ENCODE data around the gene KCTD4.
A peak's percentile ranks its signal among the peaks of the same experiment; 100 is the strongest.

The KCTD4 gene

DNA sequence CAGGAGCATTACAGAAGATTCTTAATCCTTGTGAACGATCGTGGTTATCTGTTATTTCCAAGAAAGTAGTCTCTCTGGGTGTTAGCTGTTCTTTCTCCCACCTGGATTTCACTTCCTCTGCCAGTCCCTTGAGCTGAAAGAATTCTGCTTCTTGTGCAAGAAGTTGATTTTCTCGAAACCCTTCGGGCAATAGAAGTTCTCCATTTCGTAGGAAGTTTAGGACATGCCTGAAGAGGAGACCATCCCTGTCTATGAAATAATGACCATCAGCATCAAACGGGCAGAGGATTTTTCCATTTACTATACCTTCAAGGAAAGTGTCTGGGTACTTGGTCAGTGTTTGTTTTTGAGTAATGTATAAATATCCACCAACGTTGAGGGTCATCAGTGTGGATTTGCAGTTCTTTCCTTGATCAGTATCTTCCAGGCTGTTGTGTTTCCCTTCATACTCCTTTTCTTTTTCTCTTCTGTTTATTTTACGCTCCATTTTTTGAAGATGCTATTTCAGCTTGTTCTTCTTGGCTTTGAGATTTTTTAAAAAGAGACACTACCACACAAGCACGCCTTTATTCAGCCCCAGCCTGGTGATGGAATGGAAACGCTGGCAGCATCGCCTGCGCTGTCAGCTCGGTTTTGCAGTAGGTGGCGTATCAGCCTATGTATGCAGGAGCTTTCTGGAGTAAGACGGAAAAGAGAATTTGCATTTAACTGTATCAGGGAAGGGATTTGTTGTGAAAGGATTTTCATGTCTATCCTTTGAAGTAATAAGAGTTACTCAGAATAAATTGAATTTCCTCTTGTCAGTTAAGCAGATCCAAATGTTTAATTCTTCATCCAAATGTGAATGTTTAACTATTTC lies 6.5 kb downstream of the KCTD4 start:
- TF ChIP-seq NFIC (IDR thresholded peaks at IDR 0.05) (no peak), RAD21 (IDR thresholded peaks at IDR 0.05; ENCODE audit: low read depth) (0 out of 2 replicates have a peak, but pooled peaks have one; percentile 13)

DNA sequence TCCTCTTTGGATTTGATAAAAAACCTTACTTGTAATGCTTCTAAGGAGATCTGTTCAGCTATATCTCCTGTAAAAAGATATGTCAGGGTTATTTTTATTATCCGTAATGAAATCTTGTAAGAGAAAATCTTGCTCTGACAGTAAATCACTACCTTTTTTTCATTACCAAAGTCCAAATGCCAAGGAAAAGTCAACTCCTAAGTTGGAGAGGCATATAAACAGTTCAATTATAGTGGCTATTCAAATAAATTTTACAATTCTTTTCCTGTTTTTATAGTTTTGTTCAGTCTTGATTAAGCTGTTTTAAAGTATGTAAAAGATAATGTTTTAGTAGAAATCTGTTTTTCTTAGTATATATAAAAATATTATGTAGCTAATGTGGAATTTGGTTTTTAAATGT lies 9.0 kb downstream of the KCTD4 start:
- TF ChIP-seq FOXM1 (IDR thresholded peaks at IDR 0.05; ENCODE audit: borderline replicate concordance, low read depth) (no peak), EGR1 (IDR thresholded peaks at IDR 0.05) (no peak), USF1 (IDR thresholded peaks at IDR 0.05) (no peak), NFIC (IDR thresholded peaks at IDR 0.05) (no peak), RAD21 (IDR thresholded peaks at IDR 0.05; ENCODE audit: low read depth) (no peak), TCF12 (IDR thresholded peaks at IDR 0.05; ENCODE audit: low read depth) (no peak), EP300 (IDR thresholded peaks at IDR 0.05; ENCODE audit: borderline replicate concordance) (no peak), TEAD4 (IDR thresholded peaks at IDR 0.05) (no peak), CEBPB (IDR thresholded peaks at IDR 0.05) (no peak), CREB1 (IDR thresholded peaks at IDR 0.05; ENCODE audit: low read depth) (no peak), REST (IDR thresholded peaks at IDR 0.05; ENCODE audit: low read depth) (no peak), ZBTB7A (IDR thresholded peaks at IDR 0.05; ENCODE audit: low read depth) (no peak)
- TF ChIP-seq, protein P1, sequence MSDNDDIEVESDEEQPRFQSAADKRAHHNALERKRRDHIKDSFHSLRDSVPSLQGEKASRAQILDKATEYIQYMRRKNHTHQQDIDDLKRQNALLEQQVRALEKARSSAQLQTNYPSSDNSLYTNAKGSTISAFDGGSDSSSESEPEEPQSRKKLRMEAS (IDR thresholded peaks at IDR 0.05) = no peak

DNA sequence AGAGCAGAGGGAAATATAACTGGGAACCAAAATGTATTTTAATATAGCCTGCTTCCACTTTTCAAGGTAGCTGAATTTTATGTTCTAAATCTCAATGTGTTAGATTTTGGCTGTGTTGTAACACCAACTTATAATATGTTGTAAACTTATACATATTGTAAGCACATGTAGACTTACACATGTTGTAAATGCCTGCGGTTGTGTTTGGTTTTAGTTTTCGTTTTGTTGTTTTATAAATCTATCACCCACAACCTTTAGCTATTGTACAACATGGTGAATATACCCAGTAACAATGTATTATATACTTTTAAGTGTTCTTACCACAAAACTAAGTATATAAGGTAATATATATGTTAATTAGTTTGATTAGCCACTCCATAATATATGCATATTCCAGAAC lies 15.6 kb downstream of the KCTD4 start:
- TF ChIP-seq, protein P1 (IDR thresholded peaks at IDR 0.05) = no peak
- TF ChIP-seq ZBTB7A (IDR thresholded peaks at IDR 0.05; ENCODE audit: low read depth) (no peak), FOXM1 (IDR thresholded peaks at IDR 0.05; ENCODE audit: borderline replicate concordance, low read depth) (no peak), REST (IDR thresholded peaks at IDR 0.05; ENCODE audit: low read depth) (no peak), NFIC (IDR thresholded peaks at IDR 0.05) (no peak), EGR1 (IDR thresholded peaks at IDR 0.05) (no peak), TEAD4 (IDR thresholded peaks at IDR 0.05) (no peak), TCF12 (IDR thresholded peaks at IDR 0.05; ENCODE audit: low read depth) (no peak), EP300 (IDR thresholded peaks at IDR 0.05; ENCODE audit: borderline replicate concordance) (no peak), CREB1 (IDR thresholded peaks at IDR 0.05; ENCODE audit: low read depth) (no peak), CEBPB (IDR thresholded peaks at IDR 0.05) (no peak), TAF1 (IDR thresholded peaks at IDR 0.05; ENCODE audit: low read depth) (no peak), RAD21 (IDR thresholded peaks at IDR 0.05; ENCODE audit: low read depth) (no peak), USF1 (IDR thresholded peaks at IDR 0.05) (no peak), YY1 (IDR thresholded peaks at IDR 0.05; ENCODE audit: low read depth) (no peak)

GRCh38 chr13:45184693-45185092 lies 16.2 kb downstream of the KCTD4 start:
- TF ChIP-seq RAD21 (IDR thresholded peaks at IDR 0.05; ENCODE audit: low read depth) (no peak), ZBTB7A (IDR thresholded peaks at IDR 0.05; ENCODE audit: low read depth) (no peak), REST (IDR thresholded peaks at IDR 0.05; ENCODE audit: low read depth) (no peak), EP300 (IDR thresholded peaks at IDR 0.05; ENCODE audit: borderline replicate concordance) (no peak), FOXM1 (IDR thresholded peaks at IDR 0.05; ENCODE audit: borderline replicate concordance, low read depth) (no peak), TAF1 (IDR thresholded peaks at IDR 0.05; ENCODE audit: low read depth) (no peak), NFIC (IDR thresholded peaks at IDR 0.05) (no peak), CEBPB (IDR thresholded peaks at IDR 0.05) (no peak), YY1 (IDR thresholded peaks at IDR 0.05; ENCODE audit: low read depth) (no peak), TCF12 (IDR thresholded peaks at IDR 0.05; ENCODE audit: low read depth) (no peak), USF1 (IDR thresholded peaks at IDR 0.05) (no peak), EGR1 (IDR thresholded peaks at IDR 0.05) (no peak), TEAD4 (IDR thresholded peaks at IDR 0.05) (no peak), CREB1 (IDR thresholded peaks at IDR 0.05; ENCODE audit: low read depth) (no peak)
- TF ChIP-seq, protein P1 (IDR thresholded peaks at IDR 0.05) = no peak
